Endothelial cell (in vitro differentiated cells): ENCODE measurements around the gene PARD3. TPM values are rescaled to one million over a fixed set of nuclear protein-coding genes. Genes with fewer than 3 reads are reported as not detected.

Experiments
- DNase-seq: peaks from one replicate; pipeline ENCODE4 v3.0.0; 2021; ENCODE audit warnings: low spot score
- H3K27ac Mint-ChIP-seq: one replicate; pipeline ENCODE4 v1.8.0; 2021; ENCODE audit warnings: mixed read lengths, inconsistent platforms; ENCODE audit not compliant: unreplicated experiment
- H3K27me3 Mint-ChIP-seq: one replicate; pipeline ENCODE4 v1.8.0; 2021; ENCODE audit warnings: mild to moderate bottlenecking, moderate library complexity, mixed read lengths, inconsistent platforms; ENCODE audit not compliant: unreplicated experiment
- H3K36me3 Mint-ChIP-seq: one replicate; pipeline ENCODE4 v1.8.0; 2021; ENCODE audit warnings: mild to moderate bottlenecking, low read depth, mixed read lengths, inconsistent platforms; ENCODE audit not compliant: unreplicated experiment
- H3K4me1 Mint-ChIP-seq: one replicate; pipeline ENCODE4 v1.8.0; 2021; ENCODE audit warnings: mild to moderate bottlenecking, mixed read lengths, inconsistent platforms; ENCODE audit not compliant: unreplicated experiment
- H3K4me3 Mint-ChIP-seq: one replicate; pipeline ENCODE4 v1.8.0; 2021; ENCODE audit warnings: mild to moderate bottlenecking, mixed read lengths, inconsistent platforms; ENCODE audit not compliant: unreplicated experiment
- H3K9me3 Mint-ChIP-seq: one replicate; pipeline ENCODE4 v1.8.0; 2021; ENCODE audit warnings: mixed read lengths, inconsistent platforms; ENCODE audit not compliant: unreplicated experiment
- total RNA-seq: library from RNA; stranded (reverse); fragmentation: NEBNext Ultra II Directional; extraction: Animal tissue kit (Norgen Biotek cat#: 25700); gene quantifications from one replicate; pipeline ENCODE4 v1.2.1, GENCODE V29; 2021; ENCODE audit not compliant: unreplicated experiment
- TF ChIP-seq, protein P1 (sequence below): fragments of 200-600 bp; sonication (generic); IDR thresholded peaks from one replicate; pipeline ENCODE4 v1.5.0; 2021; ENCODE audit warnings: antibody characterized with exemption; ENCODE audit not compliant: unreplicated experiment

The PARD3 gene
- total RNA-seq, 1 donor from 2014 or later = 35.2 TPM

GRCh38 chr10:34537629-34538231 lies 277.4 kb downstream of the PARD3 start:
- Mint-ChIP-seq H3K9me3 (no peaks in the 10 kb centered on the region), H3K27ac (no peak overlapping the region), H3K4me3 (no peak overlapping the region), H3K27me3 (no peaks in the 10 kb centered on the region), H3K4me1 (peaks cover 3% of the 10 kb centered on the region), H3K36me3 (no peaks in the 10 kb centered on the region)
- no peak for DNase-seq
- TF ChIP-seq, protein P1, sequence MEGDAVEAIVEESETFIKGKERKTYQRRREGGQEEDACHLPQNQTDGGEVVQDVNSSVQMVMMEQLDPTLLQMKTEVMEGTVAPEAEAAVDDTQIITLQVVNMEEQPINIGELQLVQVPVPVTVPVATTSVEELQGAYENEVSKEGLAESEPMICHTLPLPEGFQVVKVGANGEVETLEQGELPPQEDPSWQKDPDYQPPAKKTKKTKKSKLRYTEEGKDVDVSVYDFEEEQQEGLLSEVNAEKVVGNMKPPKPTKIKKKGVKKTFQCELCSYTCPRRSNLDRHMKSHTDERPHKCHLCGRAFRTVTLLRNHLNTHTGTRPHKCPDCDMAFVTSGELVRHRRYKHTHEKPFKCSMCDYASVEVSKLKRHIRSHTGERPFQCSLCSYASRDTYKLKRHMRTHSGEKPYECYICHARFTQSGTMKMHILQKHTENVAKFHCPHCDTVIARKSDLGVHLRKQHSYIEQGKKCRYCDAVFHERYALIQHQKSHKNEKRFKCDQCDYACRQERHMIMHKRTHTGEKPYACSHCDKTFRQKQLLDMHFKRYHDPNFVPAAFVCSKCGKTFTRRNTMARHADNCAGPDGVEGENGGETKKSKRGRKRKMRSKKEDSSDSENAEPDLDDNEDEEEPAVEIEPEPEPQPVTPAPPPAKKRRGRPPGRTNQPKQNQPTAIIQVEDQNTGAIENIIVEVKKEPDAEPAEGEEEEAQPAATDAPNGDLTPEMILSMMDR = no peak

DNA sequence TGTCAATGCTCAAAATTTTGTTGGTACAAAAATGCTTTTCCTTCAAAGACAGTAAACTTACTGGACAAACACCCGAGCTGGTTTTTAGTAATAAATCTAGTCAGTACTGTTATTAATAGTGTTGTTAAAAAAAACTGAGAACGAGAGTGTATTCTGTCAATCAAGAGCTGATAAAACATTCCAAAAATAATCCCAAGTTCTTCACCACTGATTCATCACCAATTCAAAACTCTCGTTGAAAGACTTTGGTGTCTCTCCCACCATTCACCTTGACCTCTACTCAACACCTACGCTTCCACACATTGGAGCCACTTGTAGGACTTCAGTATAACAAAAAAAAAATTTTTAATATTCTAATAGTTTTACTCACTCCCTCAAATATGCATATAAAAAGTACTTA lies 279.2 kb downstream of the PARD3 start:
- Mint-ChIP-seq H3K27me3 (no peaks in the 10 kb centered on the region), H3K4me1 (peaks cover 3% of the 10 kb centered on the region)
- DNase-seq = no peak

GRCh38 chr10:34530778-34531177 lies 284.3 kb downstream of the PARD3 start:
- no peaks in the 10 kb centered on the region for H3K27me3 Mint-ChIP-seq

More for the DNA sequence above, 279.2 kb downstream of the PARD3 start:
- TF ChIP-seq, protein P1 = no peak
- Mint-ChIP-seq H3K9me3 (no peaks in the 10 kb centered on the region), H3K4me3 (no peak overlapping the region), H3K27ac (no peak overlapping the region), H3K36me3 (no peaks in the 10 kb centered on the region)

GRCh38 chr10:34528320-34528719 lies 286.8 kb downstream of the PARD3 start:
- TF ChIP-seq, protein P1 = no peak
- no peaks in the 10 kb centered on the region for H3K9me3 Mint-ChIP-seq
- no peaks in the 10 kb centered on the region for H3K27me3 Mint-ChIP-seq
- no peak for DNase-seq
- H3K4me3 Mint-ChIP-seq = no peak overlapping the region
- no peak overlapping the region for H3K27ac Mint-ChIP-seq
- H3K36me3 Mint-ChIP-seq = no peaks in the 10 kb centered on the region
- H3K4me1 Mint-ChIP-seq = no peaks in the 10 kb centered on the region

More at GRCh38 chr10:34530778-34531177, 284.3 kb downstream of the PARD3 start:
- DNase-seq = no peak
- Mint-ChIP-seq H3K4me3 (no peak overlapping the region), H3K27ac (no peak overlapping the region), H3K36me3 (no peaks in the 10 kb centered on the region), H3K4me1 (peaks cover 3% of the 10 kb centered on the region), H3K9me3 (no peaks in the 10 kb centered on the region)
- TF ChIP-seq, protein P1 = no peak
